SK-N-SH (cell line): Measurements from ENCODE around the gene GHR. TPM values are rescaled to one million over a fixed set of nuclear protein-coding genes. Genes with fewer than 3 reads are reported as not detected.

Source experiments
- CTCF ChIA-PET: fragments of 300-600, 350-600 bp; formaldehyde crosslinking; extraction: SDS; loops from one replicate; lab custom pipeline; 2021; lab: Yijun Ruan, JAX
- POLR2A ChIA-PET: fragments of 350-600 bp; sonication (Branson Sonifier 250); formaldehyde crosslinking; extraction: SDS; loops from one replicate; lab custom pipeline; 2020; ENCODE audit warnings: antibody characterized with exemption, inconsistent platforms; lab: Yijun Ruan, JAX
- DNase-seq: peaks from one replicate; pipeline ENCODE4 v3.0.0; 2012
- H2AFZ ChIP-seq: fragments of 200-600 bp; sonication (generic); 2 replicates; pipeline ENCODE4 v1.8.1; 2016; ENCODE audit warnings: antibody characterized with exemption, mild to moderate bottlenecking, low read depth
- H3F3A ChIP-seq: fragments of 200-600 bp; sonication (generic); replicated peaks from 2 replicates; pipeline ENCODE3; 2016; ENCODE audit warnings: antibody characterized with exemption, mild to moderate bottlenecking; ENCODE audit not compliant: insufficient read depth
- H3K27ac ChIP-seq, 2 experiments: fragments of 200-500 bp in 1 of 2; fragments of 200-600 bp in 1 of 2; sonication (Bioruptor generic) in 1 of 2; sonication (generic), shearing (Covaris generic) in 1 of 2; 2 replicates each; pipeline versions ENCODE4 v1.5.1 to v1.6.1; 2014 to 2016; ENCODE audit warnings: low read depth in 2 of 2, inconsistent platforms in 1 of 2, low read length in 1 of 2, mild to moderate bottlenecking in 1 of 2, mixed read lengths in 1 of 2
- H3K27me3 ChIP-seq: fragments of 200-600 bp; sonication (generic), shearing (Covaris generic); 2 replicates; pipeline ENCODE4 v1.6.1; 2016; ENCODE audit warnings: mixed run types; ENCODE audit not compliant: insufficient read depth
- H3K36me3 ChIP-seq, 2 experiments: fragments of 200-500 bp in 1 of 2; fragments of 200-600 bp in 1 of 2; sonication (Bioruptor generic) in 1 of 2; sonication (generic) in 1 of 2; replicated peaks in 1 of 2; 2 replicates each; pipeline versions ENCODE3 to v1.5.1; 2014 to 2016; ENCODE audit warnings: low read length in 1 of 2, mild to moderate bottlenecking in 1 of 2; ENCODE audit not compliant: insufficient read depth in 2 of 2, control insufficient read depth in 1 of 2
- H3K4me1 ChIP-seq, 2 experiments: fragments of 200-500 bp in 1 of 2; fragments of 200-600 bp in 1 of 2; sonication (Bioruptor generic) in 1 of 2; sonication (generic), shearing (Covaris generic) in 1 of 2; 2 replicates each; pipeline versions ENCODE4 v1.5.1 to v1.6.1; 2014 to 2016; ENCODE audit warnings: low read depth in 1 of 2, low read length in 1 of 2, mixed run types in 1 of 2; ENCODE audit not compliant: insufficient read depth in 2 of 2, control insufficient read depth in 1 of 2
- H3K4me2 ChIP-seq: fragments of 200-600 bp; sonication (generic), shearing (Covaris generic); 2 replicates; pipeline ENCODE4 v1.6.1; 2017; ENCODE audit warnings: mixed run types
- H3K4me3 ChIP-seq, 2 experiments: fragments of 200-500 bp in 1 of 2; fragments of 200-600 bp in 1 of 2; sonication (Bioruptor generic) in 1 of 2; sonication (generic), shearing (Covaris generic) in 1 of 2; 2 replicates each; pipeline versions ENCODE4 v1.5.1 to v1.8.1; 2014 to 2016; ENCODE audit warnings: low read depth in 2 of 2, inconsistent platforms in 1 of 2, low read length in 1 of 2, mild to moderate bottlenecking in 1 of 2, mixed read lengths in 1 of 2, moderate library complexity in 1 of 2
- H3K79me2 ChIP-seq: fragments of 200-600 bp; sonication (generic); 2 replicates; pipeline ENCODE4 v1.8.1; 2017; ENCODE audit warnings: mild to moderate bottlenecking; ENCODE audit not compliant: insufficient read depth
- H3K9ac ChIP-seq: fragments of 200-600 bp; sonication (generic); 2 replicates; pipeline ENCODE4 v1.6.1; 2017; ENCODE audit warnings: mixed run types
- H3K9me2 ChIP-seq: fragments of 200-600 bp; sonication (generic); 2 replicates; pipeline ENCODE4 v1.6.1; 2017; ENCODE audit warnings: mixed run types
- H3K9me3 ChIP-seq: fragments of 200-600 bp; sonication (generic); 2 replicates; pipeline ENCODE4 v1.6.1; 2017; ENCODE audit warnings: mixed run types, mild to moderate bottlenecking, moderate library complexity
- H4K20me1 ChIP-seq: fragments of 200-600 bp; sonication (generic); 2 replicates; pipeline ENCODE4 v1.6.1; 2017; ENCODE audit warnings: mild to moderate bottlenecking, mixed run types; ENCODE audit not compliant: insufficient read depth
- ELF1 ChIP-seq: IDR thresholded peaks from 2 replicates; pipeline ENCODE4 v1.4.0; 2012
- EP300 ChIP-seq, 2 experiments: IDR thresholded peaks; 2 replicates each; pipeline versions ENCODE4 v1.4.0 to v1.6.1; 2012; ENCODE audit warnings: borderline replicate concordance in 1 of 2, low read depth in 1 of 2, low read length in 1 of 2
- EZH2phosphoT487 ChIP-seq: fragments of 200-600 bp; sonication (generic); IDR thresholded peaks from 2 replicates; pipeline ENCODE4 v1.6.1; 2017; ENCODE audit warnings: low read depth, mixed run types, mild to moderate bottlenecking, antibody characterized with exemption, moderate library complexity, borderline replicate concordance
- FOSL2 ChIP-seq: IDR thresholded peaks from 2 replicates; pipeline ENCODE4 v1.4.0; 2012; ENCODE audit warnings: low read depth, mild to moderate bottlenecking, moderate library complexity, borderline replicate concordance
- FOXJ3 ChIP-seq: sonication (generic); formaldehyde crosslinking; IDR thresholded peaks from 2 replicates; pipeline ENCODE4 v1.5.1; 2020; ENCODE audit warnings: mild to moderate bottlenecking, missing genetic modification reagents
- FOXM1 ChIP-seq: IDR thresholded peaks from 2 replicates; pipeline ENCODE4 v1.4.0; 2012; ENCODE audit warnings: low read depth, mild to moderate bottlenecking
- JUND ChIP-seq: IDR thresholded peaks from 2 replicates; pipeline ENCODE4 v1.4.0; 2012
- MXI1 ChIP-seq: IDR thresholded peaks from 2 replicates; pipeline ENCODE4 v1.6.1; 2012; ENCODE audit warnings: mild to moderate bottlenecking, low read depth, low read length, improper control_type of control experiment
- RAD21 ChIP-seq: IDR thresholded peaks from 2 replicates; pipeline ENCODE4 v1.6.1; 2012; ENCODE audit warnings: mild to moderate bottlenecking, low read length
- RFX5 ChIP-seq: IDR thresholded peaks from 2 replicates; pipeline ENCODE4 v1.6.1; 2012; ENCODE audit warnings: mild to moderate bottlenecking, improper control_type of control experiment, low read length
- SMC3 ChIP-seq: IDR thresholded peaks from 2 replicates; pipeline ENCODE4 v1.6.1; 2012; ENCODE audit warnings: low read depth, low read length, improper control_type of control experiment
- TAF1 ChIP-seq: IDR thresholded peaks from 2 replicates; pipeline ENCODE4 v1.6.1; 2012; ENCODE audit warnings: low read depth, mild to moderate bottlenecking, low read length, moderate library complexity, borderline replicate concordance
- TEAD4 ChIP-seq: IDR thresholded peaks from 2 replicates; pipeline ENCODE4 v1.4.0; 2012; ENCODE audit warnings: mild to moderate bottlenecking, borderline replicate concordance; ENCODE audit not compliant: insufficient read depth
- WGBS: methylation state at CpG from one replicate; pipeline ENCODE4 v1.1.6; 2017; ENCODE audit warnings: low lambda C conversion rate; 5-methylcytosine and 5-hydroxymethylcytosine counted together
- polyA plus RNA-seq, 3 experiments: library from polyadenylated mRNA; depleted of rRNA; stranded (reverse); fragments of >200 nt; gene quantifications; 2 replicates each; pipeline ENCODE4 v1.2.3, GENCODE V29; 2012
- TF ChIP-seq, protein P1 (sequence below): IDR thresholded peaks from 2 replicates; pipeline ENCODE4 v1.4.0; 2012; ENCODE audit warnings: low read depth, borderline replicate concordance
- TF ChIP-seq, protein P2 (sequence below): IDR thresholded peaks from 2 replicates; pipeline ENCODE4 v1.4.0; 2012; ENCODE audit warnings: low read depth, borderline replicate concordance
- TF ChIP-seq, protein P3 (sequence below): IDR thresholded peaks from 2 replicates; pipeline ENCODE4; 2012
- TF ChIP-seq, protein P4 (sequence below): fragments of 150-350 bp; IDR thresholded peaks from 2 replicates; pipeline ENCODE4 v1.6.1; 2016; ENCODE audit warnings: mild to moderate bottlenecking, low read depth, low read length
- TF ChIP-seq, protein P5 (sequence below): IDR thresholded peaks from 2 replicates; pipeline ENCODE4 v1.6.1; 2012; ENCODE audit warnings: mild to moderate bottlenecking, low read depth, low read length, moderate library complexity

Gene GHR
- polyA plus RNA-seq, 1 of the 3 experiments (the other 2 are of a cell fraction) = 0.03 TPM

DNA sequence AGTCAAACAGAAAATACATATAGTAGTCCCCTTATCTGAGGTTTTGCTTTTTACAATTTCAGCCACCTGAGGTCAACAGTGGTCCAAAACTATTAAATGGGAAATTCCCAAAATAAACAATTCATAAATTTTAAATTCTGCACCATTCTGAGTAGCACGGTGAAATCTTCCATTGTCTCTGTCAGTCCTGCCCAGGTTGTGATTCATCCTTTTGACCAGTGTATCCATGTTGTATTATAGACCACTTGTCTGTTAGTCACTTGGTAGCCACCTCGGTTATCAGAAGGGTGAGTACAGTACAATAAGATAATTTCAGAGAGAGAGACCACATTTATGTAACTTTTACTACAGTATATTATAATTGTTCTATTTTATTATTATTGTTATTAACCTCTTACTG is 336.2 kb downstream of the GHR start:
- H3K4me3 ChIP-seq = no peak overlapping the region
- H3K4me1 ChIP-seq = peaks cover 0 to 4% of the 10 kb centered on the region in 2 experiments; a peak in 1 of 4 replicates
- no peak for DNase-seq
- no peaks in the 10 kb centered on the region for H3F3A ChIP-seq
- H4K20me1 ChIP-seq = no peaks in the 10 kb centered on the region
- CTCF ChIA-PET = no interaction called here
- H3K36me3 ChIP-seq = peaks cover 4 to 5% of the 10 kb centered on the region in 2 experiments
- WGBS = 22% methylated on average over 2 of the region's 2 CpGs
- H3K9ac ChIP-seq = no peak overlapping the region
- no peak overlapping the region for H3K27ac ChIP-seq
- no peaks in the 10 kb centered on the region for H3K27me3 ChIP-seq
- POLR2A ChIA-PET = no interaction called here
- H3K79me2 ChIP-seq = no peaks in the 10 kb centered on the region
- no peak overlapping the region for H3K4me2 ChIP-seq
- no peak overlapping the region for H2AFZ ChIP-seq
- no peaks in the 10 kb centered on the region for H3K9me2 ChIP-seq
- no peaks in the 10 kb centered on the region for H3K9me3 ChIP-seq
- TF ChIP-seq ELF1 (no peak), RFX5 (no peak), TAF1 (no peak), MXI1 (no peak), SMC3 (no peak), RAD21 (no peak), JUND (no peak)
- TF ChIP-seq, protein P1, sequence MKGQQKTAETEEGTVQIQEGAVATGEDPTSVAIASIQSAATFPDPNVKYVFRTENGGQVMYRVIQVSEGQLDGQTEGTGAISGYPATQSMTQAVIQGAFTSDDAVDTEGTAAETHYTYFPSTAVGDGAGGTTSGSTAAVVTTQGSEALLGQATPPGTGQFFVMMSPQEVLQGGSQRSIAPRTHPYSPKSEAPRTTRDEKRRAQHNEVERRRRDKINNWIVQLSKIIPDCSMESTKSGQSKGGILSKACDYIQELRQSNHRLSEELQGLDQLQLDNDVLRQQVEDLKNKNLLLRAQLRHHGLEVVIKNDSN = no peak

DNA sequence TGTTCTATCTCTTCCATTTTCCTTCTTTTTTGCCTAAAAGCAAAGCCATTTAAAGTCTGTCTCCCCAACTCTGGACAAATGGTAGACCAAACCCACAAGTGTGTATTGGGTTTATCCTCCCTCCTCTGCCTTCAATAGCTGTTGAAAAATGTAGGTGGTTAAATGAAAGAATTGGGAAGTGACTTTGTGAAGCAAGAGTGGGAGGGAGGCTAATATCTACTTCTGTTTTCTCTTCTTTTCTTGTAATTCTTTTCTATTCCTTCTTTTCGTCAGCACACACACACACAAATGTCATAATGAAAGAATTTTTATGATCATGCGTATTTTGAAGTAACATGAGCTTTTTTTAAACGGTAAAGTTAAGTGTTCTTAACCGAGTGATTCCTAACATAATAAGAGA is 337.2 kb downstream of the GHR start:
- no peak overlapping the region for H3K4me2 ChIP-seq
- H3F3A ChIP-seq = no peaks in the 10 kb centered on the region
- no peak overlapping the region for H2AFZ ChIP-seq
- WGBS = 90% methylated on average over 4 of the region's 4 CpGs
- H3K9me2 ChIP-seq = no peaks in the 10 kb centered on the region
- H4K20me1 ChIP-seq = no peaks in the 10 kb centered on the region
- ChIA-PET POLR2A (no interaction called here), CTCF (no interaction called here)
- no peak overlapping the region for H3K9ac ChIP-seq
- peaks cover 4 to 5% of the 10 kb centered on the region in 2 experiments for H3K36me3 ChIP-seq
- H3K4me1 ChIP-seq = peaks cover 0 to 4% of the 10 kb centered on the region in 2 experiments; a peak in 1 of 4 replicates
- no peaks in the 10 kb centered on the region for H3K9me3 ChIP-seq
- H3K79me2 ChIP-seq = no peaks in the 10 kb centered on the region
- no peak overlapping the region for H3K4me3 ChIP-seq
- DNase-seq = no peak
- no peak overlapping the region for H3K27ac ChIP-seq
- H3K27me3 ChIP-seq = no peaks in the 10 kb centered on the region
- TF ChIP-seq, protein P2, sequence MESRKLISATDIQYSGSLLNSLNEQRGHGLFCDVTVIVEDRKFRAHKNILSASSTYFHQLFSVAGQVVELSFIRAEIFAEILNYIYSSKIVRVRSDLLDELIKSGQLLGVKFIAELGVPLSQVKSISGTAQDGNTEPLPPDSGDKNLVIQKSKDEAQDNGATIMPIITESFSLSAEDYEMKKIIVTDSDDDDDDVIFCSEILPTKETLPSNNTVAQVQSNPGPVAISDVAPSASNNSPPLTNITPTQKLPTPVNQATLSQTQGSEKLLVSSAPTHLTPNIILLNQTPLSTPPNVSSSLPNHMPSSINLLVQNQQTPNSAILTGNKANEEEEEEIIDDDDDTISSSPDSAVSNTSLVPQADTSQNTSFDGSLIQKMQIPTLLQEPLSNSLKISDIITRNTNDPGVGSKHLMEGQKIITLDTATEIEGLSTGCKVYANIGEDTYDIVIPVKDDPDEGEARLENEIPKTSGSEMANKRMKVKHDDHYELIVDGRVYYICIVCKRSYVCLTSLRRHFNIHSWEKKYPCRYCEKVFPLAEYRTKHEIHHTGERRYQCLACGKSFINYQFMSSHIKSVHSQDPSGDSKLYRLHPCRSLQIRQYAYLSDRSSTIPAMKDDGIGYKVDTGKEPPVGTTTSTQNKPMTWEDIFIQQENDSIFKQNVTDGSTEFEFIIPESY = no peak
- TF ChIP-seq, protein P3, sequence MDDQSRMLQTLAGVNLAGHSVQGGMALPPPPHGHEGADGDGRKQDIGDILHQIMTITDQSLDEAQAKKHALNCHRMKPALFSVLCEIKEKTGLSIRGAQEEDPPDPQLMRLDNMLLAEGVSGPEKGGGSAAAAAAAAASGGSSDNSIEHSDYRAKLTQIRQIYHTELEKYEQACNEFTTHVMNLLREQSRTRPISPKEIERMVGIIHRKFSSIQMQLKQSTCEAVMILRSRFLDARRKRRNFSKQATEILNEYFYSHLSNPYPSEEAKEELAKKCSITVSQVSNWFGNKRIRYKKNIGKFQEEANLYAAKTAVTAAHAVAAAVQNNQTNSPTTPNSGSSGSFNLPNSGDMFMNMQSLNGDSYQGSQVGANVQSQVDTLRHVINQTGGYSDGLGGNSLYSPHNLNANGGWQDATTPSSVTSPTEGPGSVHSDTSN = no peak
- TF ChIP-seq SMC3 (no peak), TEAD4 (no peak), FOXJ3 (CRISPR knock-in tag) (no peak), RAD21 (no peak), FOSL2 (no peak), TAF1 (no peak), EP300 (IDR thresholded peaks at IDR 0.05; ENCODE audit: borderline replicate concordance in 1 of 2, low read depth in 1 of 2, low read length in 1 of 2) (no peak), EZH2phosphoT487 (no peak), MXI1 (no peak), FOXM1 (no peak)
- TF ChIP-seq, protein P4, sequence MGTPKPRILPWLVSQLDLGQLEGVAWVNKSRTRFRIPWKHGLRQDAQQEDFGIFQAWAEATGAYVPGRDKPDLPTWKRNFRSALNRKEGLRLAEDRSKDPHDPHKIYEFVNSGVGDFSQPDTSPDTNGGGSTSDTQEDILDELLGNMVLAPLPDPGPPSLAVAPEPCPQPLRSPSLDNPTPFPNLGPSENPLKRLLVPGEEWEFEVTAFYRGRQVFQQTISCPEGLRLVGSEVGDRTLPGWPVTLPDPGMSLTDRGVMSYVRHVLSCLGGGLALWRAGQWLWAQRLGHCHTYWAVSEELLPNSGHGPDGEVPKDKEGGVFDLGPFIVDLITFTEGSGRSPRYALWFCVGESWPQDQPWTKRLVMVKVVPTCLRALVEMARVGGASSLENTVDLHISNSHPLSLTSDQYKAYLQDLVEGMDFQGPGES = no peak
- TF ChIP-seq, protein P5, sequence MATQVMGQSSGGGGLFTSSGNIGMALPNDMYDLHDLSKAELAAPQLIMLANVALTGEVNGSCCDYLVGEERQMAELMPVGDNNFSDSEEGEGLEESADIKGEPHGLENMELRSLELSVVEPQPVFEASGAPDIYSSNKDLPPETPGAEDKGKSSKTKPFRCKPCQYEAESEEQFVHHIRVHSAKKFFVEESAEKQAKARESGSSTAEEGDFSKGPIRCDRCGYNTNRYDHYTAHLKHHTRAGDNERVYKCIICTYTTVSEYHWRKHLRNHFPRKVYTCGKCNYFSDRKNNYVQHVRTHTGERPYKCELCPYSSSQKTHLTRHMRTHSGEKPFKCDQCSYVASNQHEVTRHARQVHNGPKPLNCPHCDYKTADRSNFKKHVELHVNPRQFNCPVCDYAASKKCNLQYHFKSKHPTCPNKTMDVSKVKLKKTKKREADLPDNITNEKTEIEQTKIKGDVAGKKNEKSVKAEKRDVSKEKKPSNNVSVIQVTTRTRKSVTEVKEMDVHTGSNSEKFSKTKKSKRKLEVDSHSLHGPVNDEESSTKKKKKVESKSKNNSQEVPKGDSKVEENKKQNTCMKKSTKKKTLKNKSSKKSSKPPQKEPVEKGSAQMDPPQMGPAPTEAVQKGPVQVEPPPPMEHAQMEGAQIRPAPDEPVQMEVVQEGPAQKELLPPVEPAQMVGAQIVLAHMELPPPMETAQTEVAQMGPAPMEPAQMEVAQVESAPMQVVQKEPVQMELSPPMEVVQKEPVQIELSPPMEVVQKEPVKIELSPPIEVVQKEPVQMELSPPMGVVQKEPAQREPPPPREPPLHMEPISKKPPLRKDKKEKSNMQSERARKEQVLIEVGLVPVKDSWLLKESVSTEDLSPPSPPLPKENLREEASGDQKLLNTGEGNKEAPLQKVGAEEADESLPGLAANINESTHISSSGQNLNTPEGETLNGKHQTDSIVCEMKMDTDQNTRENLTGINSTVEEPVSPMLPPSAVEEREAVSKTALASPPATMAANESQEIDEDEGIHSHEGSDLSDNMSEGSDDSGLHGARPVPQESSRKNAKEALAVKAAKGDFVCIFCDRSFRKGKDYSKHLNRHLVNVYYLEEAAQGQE = no peak
